Testis (tissue), 2 donors: ENCODE measurements around the gene ZFP62.

ENCODE experiments used
- POLR2A ChIP-seq: fragments of 450-650 bp; IDR thresholded peaks from one replicate; pipeline ENCODE4 v1.6.1; 2017; ENCODE audit warnings: antibody characterized with exemption, mild to moderate bottlenecking, moderate library complexity
- TF ChIP-seq, protein P1 (sequence below), 3 experiments: fragments of 450-650 bp in 2 of 3; fragments of 200-600 bp in 1 of 3; sonication (generic) in 1 of 3; IDR thresholded peaks; one replicate each; pipeline ENCODE4 v1.5.1; 2016 to 2019; ENCODE audit warnings: antibody characterized with exemption in 3 of 3, mild to moderate bottlenecking in 2 of 3, moderate library complexity in 1 of 3

DNA sequence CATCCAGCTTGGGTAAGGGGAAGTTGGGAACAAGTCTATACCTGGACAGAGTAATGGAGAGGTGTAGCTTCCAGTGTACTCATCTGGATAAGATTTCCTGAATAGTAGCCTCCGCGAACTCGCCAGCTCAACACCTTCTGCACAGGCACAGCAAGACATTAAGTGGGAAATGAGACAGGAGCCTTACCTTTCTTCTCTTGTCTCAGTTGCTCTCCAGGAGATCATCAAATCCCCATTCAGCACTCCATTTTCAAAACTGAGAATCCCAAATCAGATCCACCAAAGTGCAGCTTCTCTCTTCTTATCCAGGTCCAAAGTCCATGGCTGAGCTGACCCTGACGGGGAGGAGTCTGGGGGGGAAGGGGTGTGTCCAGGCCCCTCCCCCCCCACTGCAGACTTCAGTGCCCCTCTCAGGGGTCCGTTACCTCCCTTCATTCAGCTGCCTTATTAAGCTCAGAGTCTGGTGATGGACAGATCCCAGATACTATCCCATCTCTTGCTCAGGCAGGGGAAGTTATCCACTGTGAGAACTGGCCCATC is 52.5 kb downstream of the ZFP62 start:
- TF ChIP-seq, protein P1, sequence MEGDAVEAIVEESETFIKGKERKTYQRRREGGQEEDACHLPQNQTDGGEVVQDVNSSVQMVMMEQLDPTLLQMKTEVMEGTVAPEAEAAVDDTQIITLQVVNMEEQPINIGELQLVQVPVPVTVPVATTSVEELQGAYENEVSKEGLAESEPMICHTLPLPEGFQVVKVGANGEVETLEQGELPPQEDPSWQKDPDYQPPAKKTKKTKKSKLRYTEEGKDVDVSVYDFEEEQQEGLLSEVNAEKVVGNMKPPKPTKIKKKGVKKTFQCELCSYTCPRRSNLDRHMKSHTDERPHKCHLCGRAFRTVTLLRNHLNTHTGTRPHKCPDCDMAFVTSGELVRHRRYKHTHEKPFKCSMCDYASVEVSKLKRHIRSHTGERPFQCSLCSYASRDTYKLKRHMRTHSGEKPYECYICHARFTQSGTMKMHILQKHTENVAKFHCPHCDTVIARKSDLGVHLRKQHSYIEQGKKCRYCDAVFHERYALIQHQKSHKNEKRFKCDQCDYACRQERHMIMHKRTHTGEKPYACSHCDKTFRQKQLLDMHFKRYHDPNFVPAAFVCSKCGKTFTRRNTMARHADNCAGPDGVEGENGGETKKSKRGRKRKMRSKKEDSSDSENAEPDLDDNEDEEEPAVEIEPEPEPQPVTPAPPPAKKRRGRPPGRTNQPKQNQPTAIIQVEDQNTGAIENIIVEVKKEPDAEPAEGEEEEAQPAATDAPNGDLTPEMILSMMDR (IDR thresholded peaks at IDR 0.05): no peak
- no peak for TF ChIP-seq POLR2A
